Stimulated activated CD4-positive, alpha-beta T cell treated with anti-CD3 and anti-CD28 coated beads, Interleukin-15, amount 100 ng/mL, for 24 hours (primary cell): ENCODE data around the gene DHH.
A peak's percentile ranks its signal among the peaks of the same experiment; 100 is the strongest.

Experiments
- DNase-seq: peaks from one replicate; pipeline ENCODE4 v3.0.0-alpha.2; 2020

DHH gene

GRCh38 chr12:49108958-49109404 lies 14.4 kb upstream of the DHH start:
- DNase-seq = no peak

GRCh38 chr12:49105504-49106084 lies 11.0 kb upstream of the DHH start:
- DNase-seq = no peak

- DNase-seq = no peak
Measured at GRCh38 chr12:49104822-49105221, 10.2 kb upstream of the DHH start.

- DNase-seq = no peak
Measured at GRCh38 chr12:49100380-49100779, 5.8 kb upstream of the DHH start.

GRCh38 chr12:49098703-49099102 lies 4.1 kb upstream of the DHH start:
- DNase-seq = no peak

- DNase-seq = peak; percentile 74
Measured at GRCh38 chr12:49098035-49098451, 3.4 kb upstream of the DHH start.

GRCh38 chr12:49097381-49097780 lies 2.8 kb upstream of the DHH start:
- no peak for DNase-seq

GRCh38 chr12:49094975-49095365 lies 369 bp upstream of the DHH start:
- DNase-seq = no peak

- no peak for DNase-seq
Measured at GRCh38 chr12:49093792-49094159, 825 bp downstream of the DHH start.

GRCh38 chr12:49092816-49093406 lies 1.7 kb downstream of the DHH start:
- DNase-seq = no peak

GRCh38 chr12:49092086-49092815 lies 2.4 kb downstream of the DHH start:
- DNase-seq = peak; percentile 79

- DNase-seq = no peak
Measured at GRCh38 chr12:49091836-49092085, 2.8 kb downstream of the DHH start.

GRCh38 chr12:49091056-49091835 lies 3.4 kb downstream of the DHH start:
- peak; percentile 14 for DNase-seq

GRCh38 chr12:49089821-49090773 lies 4.5 kb downstream of the DHH start:
- DNase-seq = peak; percentile 60

- DNase-seq = no peak
Measured at GRCh38 chr12:49088932-49089330, 5.7 kb downstream of the DHH start.

- peak; percentile 81 for DNase-seq
Measured at GRCh38 chr12:49088150-49088931, 6.3 kb downstream of the DHH start.

GRCh38 chr12:49086116-49086515 lies 8.5 kb downstream of the DHH start:
- DNase-seq = no peak

GRCh38 chr12:49084438-49084837 lies 10.2 kb downstream of the DHH start:
- DNase-seq = no peak

- DNase-seq = no peak
Measured at GRCh38 chr12:49079793-49080192, 14.8 kb downstream of the DHH start.

GRCh38 chr12:49070971-49071370 lies 23.6 kb downstream of the DHH start:
- no peak for DNase-seq

- peak; percentile 99 for DNase-seq
Measured at GRCh38 chr12:49069507-49070346, 24.9 kb downstream of the DHH start, which contains the start of gene RHEBL1. Gene RHEBL1, minus strand, starts transcription at chr12:49069979. Its CDS starts 194 bp downstream, at chr12:49069785.
